SK-N-MC (cell line): ENCODE results near the gene TRUB2.

Source experiments
- DNase-seq: peaks from one replicate; pipeline ENCODE4 v3.0.0-alpha.2; 2011; ENCODE audit warnings: low read depth, low spot score
- H3K27ac ChIP-seq: fragments of 200-600 bp; sonication (generic); 2 replicates; pipeline ENCODE4 v1.5.1; 2016; ENCODE audit warnings: mixed run types
- H3K36me3 ChIP-seq: fragments of 200-600 bp; sonication (generic); 2 replicates; pipeline ENCODE4 v1.6.1; 2017; ENCODE audit warnings: antibody characterized with exemption, low read length, mixed read lengths; ENCODE audit not compliant: insufficient read depth
- H3K4me3 ChIP-seq: fragments of 200-600 bp; sonication (generic); 2 replicates; pipeline ENCODE4 v1.5.1; 2016
- H3K9ac ChIP-seq: fragments of 200-600 bp; sonication (generic); 2 replicates; pipeline ENCODE4 v1.8.0; 2017; ENCODE audit warnings: mixed run types, mixed read lengths; ENCODE audit not compliant: insufficient read length
- H3K9me3 ChIP-seq: fragments of 200-600 bp; sonication (generic); 2 replicates; pipeline ENCODE4 v1.6.1; 2017; ENCODE audit warnings: low read depth, mild to moderate bottlenecking, antibody characterized with exemption, low read length, moderate library complexity, mixed read lengths
- EZH2 ChIP-seq: fragments of 200-600 bp; sonication (generic); IDR thresholded peaks from one replicate; pipeline ENCODE4 v1.6.1; 2017; ENCODE audit warnings: antibody characterized with exemption
- FOXP2 ChIP-seq: optimal IDR thresholded peaks from 2 replicates; pipeline ENCODE3; 2011; ENCODE audit warnings: mild to moderate bottlenecking, moderate library complexity; ENCODE audit not compliant: insufficient read depth; ENCODE audit errors: extremely low read length, control extremely low read depth
- POLR2AphosphoS5 ChIP-seq: IDR thresholded peaks from 2 replicates; pipeline ENCODE4 v1.6.1; 2012; ENCODE audit warnings: mild to moderate bottlenecking, low read depth, low read length, borderline replicate concordance

Gene TRUB2

DNA sequence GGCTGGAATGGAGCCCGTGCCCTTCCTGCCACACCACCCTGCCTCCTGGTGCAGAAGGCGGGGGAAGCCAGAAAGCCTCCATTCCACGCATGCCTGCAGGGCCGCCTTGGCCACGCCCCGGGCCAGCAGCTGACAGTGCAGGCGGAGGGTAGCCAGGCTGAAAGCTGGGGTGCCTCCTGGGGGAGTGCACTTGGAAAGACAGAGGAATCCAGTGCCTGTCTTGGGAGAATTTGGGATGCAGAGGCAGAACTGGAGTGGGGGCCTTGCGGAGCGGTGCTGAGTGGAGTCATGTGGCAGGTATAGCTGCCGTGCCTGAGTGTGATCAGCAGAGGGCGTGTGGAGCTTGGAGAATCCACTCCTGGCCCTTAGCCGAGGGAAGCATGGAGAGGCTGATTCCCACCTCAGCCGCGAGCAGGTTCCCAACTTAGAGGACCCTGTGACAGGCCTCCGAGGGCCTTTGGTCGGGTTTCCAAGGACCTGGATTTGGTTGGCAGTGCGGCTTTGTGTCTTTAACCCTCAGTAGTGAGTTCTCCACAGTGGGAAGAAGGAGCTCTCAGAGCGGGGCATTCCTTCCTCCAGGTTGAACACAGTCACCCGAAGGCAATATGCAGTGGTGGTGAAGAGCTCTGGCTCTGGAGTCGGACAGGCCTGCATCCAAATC is 39.9 kb upstream of the TRUB2 start:
- DNase-seq, result peak; percentile 47
- H3K9ac ChIP-seq, result no peak overlapping the region
- H3K27ac ChIP-seq, result peak overlapping the region; percentile 20; the same call in 1 of the 2 replicates
- no peaks in the 10 kb centered on the region for H3K36me3 ChIP-seq
- TF ChIP-seq POLR2AphosphoS5 (peak; percentile 68), EZH2 (no peak)
- H3K4me3 ChIP-seq, result peak overlapping the region; percentile 77
- no peaks in the 10 kb centered on the region for H3K9me3 ChIP-seq

DNA sequence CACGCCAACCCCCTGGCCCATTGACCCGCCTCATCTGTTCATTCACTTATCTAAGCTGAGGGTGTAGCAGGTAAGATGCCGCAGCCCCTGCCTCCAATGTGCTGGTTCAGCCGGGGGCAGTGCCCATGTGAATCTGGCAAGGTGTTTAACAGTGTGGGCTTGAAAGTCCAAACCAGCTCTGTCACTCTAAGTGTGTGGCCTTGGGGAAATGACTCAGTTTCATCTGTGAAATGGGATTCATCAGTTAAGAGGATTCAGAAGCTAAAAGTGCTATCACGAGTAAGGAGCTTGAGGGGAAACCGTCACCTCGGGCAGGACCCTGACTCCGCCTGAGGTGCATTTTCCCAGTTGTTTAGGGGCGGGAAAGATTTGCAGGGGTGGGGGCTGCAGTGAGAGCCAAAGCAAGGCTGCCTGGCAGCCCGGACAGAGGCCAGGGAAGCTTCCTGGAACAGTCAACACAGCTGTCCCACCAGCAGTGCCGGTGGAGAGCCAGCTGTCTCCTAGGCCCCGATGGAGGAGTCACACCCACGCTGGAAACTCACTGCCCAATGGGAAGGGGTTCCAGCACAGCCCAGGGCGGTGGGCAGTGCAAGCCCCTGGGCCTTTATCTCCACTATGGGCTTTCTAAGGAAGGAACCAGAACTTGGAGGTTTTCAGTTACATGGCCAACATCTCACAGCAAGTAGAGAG is 39.2 kb upstream of the TRUB2 start:
- no peak overlapping the region for H3K9ac ChIP-seq
- peak overlapping the region; percentile 77 for H3K4me3 ChIP-seq
- TF ChIP-seq POLR2AphosphoS5 (no peak), FOXP2 (no peak), EZH2 (no peak)
- no peaks in the 10 kb centered on the region for H3K36me3 ChIP-seq
- no peaks in the 10 kb centered on the region for H3K9me3 ChIP-seq
- no peak overlapping the region for H3K27ac ChIP-seq
- DNase-seq, result no peak

DNA sequence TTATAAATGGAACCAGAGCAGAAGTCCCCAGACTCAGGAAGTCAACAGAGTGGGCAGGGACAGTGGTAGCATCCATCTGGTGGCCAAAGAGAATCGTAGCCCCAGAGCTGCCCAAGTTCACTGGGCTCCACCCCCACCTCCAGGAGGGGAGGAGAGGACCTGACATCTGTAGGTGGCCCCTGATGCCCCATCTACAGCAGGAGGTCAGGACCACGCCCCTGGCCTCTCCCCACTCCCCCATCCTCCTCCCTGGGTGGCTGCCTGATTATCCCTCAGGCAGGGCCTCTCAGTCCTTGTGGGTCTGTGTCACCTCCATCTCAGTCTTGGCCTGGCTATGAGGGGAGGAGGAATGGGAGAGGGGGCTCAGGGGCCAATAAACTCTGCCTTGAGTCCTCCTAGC is 38.6 kb upstream of the TRUB2 start:
- H3K36me3 ChIP-seq, result no peaks in the 10 kb centered on the region
- no peaks in the 10 kb centered on the region for H3K9me3 ChIP-seq
- no peak overlapping the region for H3K27ac ChIP-seq
- DNase-seq, result no peak
- TF ChIP-seq POLR2AphosphoS5 (no peak), FOXP2 (no peak), EZH2 (no peak)
- no peak overlapping the region for H3K9ac ChIP-seq
- H3K4me3 ChIP-seq, result no peak overlapping the region

DNA sequence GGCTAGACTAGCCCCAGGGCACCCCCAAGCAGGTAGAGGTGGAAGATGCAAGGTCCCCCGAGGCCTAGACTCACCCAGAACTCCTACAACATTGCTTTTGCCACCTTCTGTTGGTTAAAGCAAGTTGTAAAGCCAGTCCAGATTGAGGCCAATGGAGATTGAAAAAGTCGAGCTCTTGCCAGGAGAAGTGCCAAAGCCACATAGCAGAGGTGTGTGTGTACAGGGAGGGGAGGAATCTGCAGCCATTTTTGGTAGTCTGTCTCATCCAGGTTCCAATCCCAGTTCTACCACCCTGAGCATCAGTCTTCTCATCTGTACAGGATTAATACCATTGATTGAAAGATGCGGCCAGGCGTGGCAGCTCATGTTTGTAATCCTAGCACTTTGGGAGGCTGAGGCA is 36.6 kb upstream of the TRUB2 start:
- Histone ChIP-seq H3K9me3 (no peaks in the 10 kb centered on the region), H3K4me3 (no peak overlapping the region), H3K9ac (no peak overlapping the region), H3K27ac (no peak overlapping the region), H3K36me3 (no peaks in the 10 kb centered on the region)
- TF ChIP-seq POLR2AphosphoS5 (no peak), FOXP2 (no peak), EZH2 (no peak)
- no peak for DNase-seq

DNA sequence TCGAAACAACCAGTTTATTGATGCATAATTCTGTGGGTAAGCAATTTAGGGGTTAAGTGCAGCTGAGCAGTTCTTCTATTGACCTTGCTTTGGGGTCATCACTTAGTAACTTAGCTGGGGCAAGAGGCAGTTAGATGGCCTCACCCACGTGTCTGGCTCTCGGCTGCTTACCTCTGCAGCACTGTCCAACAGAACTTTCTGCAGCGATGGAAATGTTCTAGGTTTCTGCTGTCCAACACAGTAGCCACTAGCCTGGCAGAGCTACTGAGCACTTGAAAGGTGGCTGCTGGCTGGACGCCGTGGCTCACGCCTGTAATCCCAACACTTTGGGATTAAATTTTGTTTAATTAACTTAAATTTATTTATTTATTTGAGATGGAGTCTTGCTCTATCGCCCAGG is 35.8 kb upstream of the TRUB2 start:
- Histone ChIP-seq H3K36me3 (no peaks in the 10 kb centered on the region; the same call in 1 of the 2 replicates), H3K9me3 (no peaks in the 10 kb centered on the region), H3K27ac (no peak overlapping the region), H3K4me3 (no peak overlapping the region), H3K9ac (no peak overlapping the region)
- no peak for DNase-seq
- TF ChIP-seq FOXP2 (no peak), EZH2 (no peak), POLR2AphosphoS5 (no peak)

DNA sequence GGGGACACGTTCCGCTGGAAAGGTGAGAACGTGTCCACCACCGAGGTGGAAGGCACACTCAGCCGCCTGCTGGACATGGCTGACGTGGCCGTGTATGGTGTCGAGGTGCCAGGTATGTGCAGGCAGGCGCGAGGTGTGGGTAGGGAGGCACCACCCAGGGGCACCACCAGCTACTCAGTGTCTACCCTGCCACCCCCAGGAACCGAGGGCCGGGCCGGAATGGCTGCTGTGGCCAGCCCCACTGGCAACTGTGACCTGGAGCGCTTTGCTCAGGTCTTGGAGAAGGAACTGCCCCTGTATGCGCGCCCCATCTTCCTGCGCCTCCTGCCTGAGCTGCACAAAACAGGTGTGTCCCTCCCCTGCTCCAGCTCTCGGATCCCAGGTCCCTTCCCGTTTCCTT is 33.2 kb upstream of the TRUB2 start:
- Histone ChIP-seq H3K36me3 (no peaks in the 10 kb centered on the region; the same call in 1 of the 2 replicates), H3K4me3 (no peak overlapping the region), H3K9me3 (no peaks in the 10 kb centered on the region), H3K27ac (no peak overlapping the region), H3K9ac (no peak overlapping the region)
- no peak for TF ChIP-seq EZH2
- no peak for TF ChIP-seq FOXP2
- TF ChIP-seq POLR2AphosphoS5, result no peak
- DNase-seq, result no peak

DNA sequence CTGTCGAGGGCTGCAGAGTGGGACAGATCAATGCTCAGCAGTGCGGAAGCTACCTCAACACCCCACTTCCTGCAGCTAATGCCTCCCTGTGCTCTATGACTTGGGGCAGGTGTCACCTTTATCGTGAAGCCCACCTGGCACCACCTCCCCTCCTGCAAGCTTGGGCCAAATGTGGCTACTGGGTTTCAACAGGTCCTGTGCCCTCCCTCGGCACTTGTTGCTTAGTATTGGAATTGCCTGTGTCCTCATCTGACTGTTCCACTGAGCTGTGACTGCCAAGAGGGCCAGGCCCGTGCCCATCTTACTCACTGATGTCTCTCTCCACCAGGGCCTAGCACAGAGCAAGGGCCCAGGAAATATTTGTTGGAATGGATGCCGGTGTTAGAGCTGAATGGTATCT is 27.5 kb upstream of the TRUB2 start:
- H3K9me3 ChIP-seq, result no peaks in the 10 kb centered on the region
- no peak for DNase-seq
- H3K27ac ChIP-seq, result no peak overlapping the region
- no peak for TF ChIP-seq POLR2AphosphoS5
- TF ChIP-seq FOXP2, result no peak
- no peak for TF ChIP-seq EZH2
- H3K9ac ChIP-seq, result no peak overlapping the region
- H3K4me3 ChIP-seq, result no peak overlapping the region
- peaks cover 12% of the 10 kb centered on the region; the same call in 1 of the 2 replicates for H3K36me3 ChIP-seq

DNA sequence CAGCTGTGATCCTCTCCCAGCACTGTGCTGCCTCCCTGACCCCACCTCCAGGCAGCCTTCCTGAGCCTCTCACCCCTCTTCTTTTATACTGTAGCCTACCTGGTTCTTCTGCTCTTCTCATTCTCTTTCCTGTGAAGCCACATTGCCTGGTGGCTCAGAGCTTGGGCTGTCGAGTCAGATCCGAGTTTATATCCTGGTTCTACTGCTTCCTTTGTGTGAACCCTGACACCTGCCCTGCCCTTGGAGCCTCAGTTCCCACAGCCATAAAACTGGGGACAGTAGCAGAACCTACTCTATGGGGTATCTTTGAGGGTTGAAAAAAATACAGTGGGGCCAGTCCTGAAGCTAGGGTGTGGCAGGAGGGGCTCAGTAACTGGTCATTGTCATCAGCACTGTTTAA is 26.9 kb upstream of the TRUB2 start:
- H3K9me3 ChIP-seq, result no peaks in the 10 kb centered on the region
- TF ChIP-seq EZH2 (no peak), POLR2AphosphoS5 (no peak), FOXP2 (no peak)
- peaks cover 15% of the 10 kb centered on the region; the same call in 1 of the 2 replicates for H3K36me3 ChIP-seq
- no peak overlapping the region for H3K27ac ChIP-seq
- H3K4me3 ChIP-seq, result no peak overlapping the region
- DNase-seq, result no peak
- no peak overlapping the region for H3K9ac ChIP-seq

DNA sequence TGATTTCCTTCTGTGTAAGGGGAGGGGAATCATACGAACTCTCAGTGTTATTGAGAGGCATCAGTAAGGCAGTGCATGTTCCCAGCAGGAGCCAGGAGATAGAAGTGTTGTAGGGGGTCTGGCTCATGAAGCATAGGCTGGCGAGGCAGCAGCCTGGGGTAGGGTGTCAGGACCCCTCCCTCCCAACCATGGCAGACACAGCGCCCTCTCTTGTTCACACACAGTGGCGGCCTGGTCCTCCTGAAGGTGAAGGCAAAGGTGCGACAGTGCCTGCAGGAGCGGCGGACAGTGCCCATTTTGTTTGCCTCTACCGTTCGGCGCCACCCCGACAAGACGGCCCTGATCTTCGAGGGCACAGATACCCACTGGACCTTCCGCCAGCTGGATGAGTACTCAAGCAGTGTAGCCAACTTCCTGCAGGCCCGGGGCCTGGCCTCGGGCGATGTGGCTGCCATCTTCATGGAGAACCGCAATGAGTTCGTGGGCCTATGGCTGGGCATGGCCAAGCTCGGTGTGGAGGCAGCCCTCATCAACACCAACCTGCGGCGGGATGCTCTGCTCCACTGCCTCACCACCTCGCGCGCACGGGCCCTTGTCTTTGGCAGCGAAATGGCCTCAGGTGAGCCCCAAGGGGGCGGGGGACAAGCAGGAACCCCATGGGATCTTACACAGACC is 22.8 kb upstream of the TRUB2 start:
- TF ChIP-seq EZH2, result no peak
- TF ChIP-seq FOXP2, result no peak
- no peak for TF ChIP-seq POLR2AphosphoS5
- Histone ChIP-seq H3K4me3 (no peak overlapping the region), H3K36me3 (peaks cover 21% of the 10 kb centered on the region; the same call in 1 of the 2 replicates), H3K9me3 (no peaks in the 10 kb centered on the region), H3K27ac (no peak overlapping the region), H3K9ac (no peak overlapping the region)
- no peak for DNase-seq
